GM13976 (cell line): ENCODE results near the gene EFNB2.

Experiments used
- DNase-seq: peaks from one replicate; pipeline ENCODE4 v3.0.0; 2012; ENCODE audit warnings: low spot score
- in situ Hi-C: fragments of 300-500 bp; cut with MboI; formaldehyde crosslinking; loops from one replicate; pipeline ENCODE4 v1.12.0; 2022; ENCODE audit warnings: low sequenced_read_pairs, mixed read lengths, inconsistent platforms; ENCODE audit not compliant: unreplicated experiment
- TF ChIP-seq, protein P1 (sequence below): IDR thresholded peaks from 2 replicates; pipeline ENCODE4 v1.5.1; 2012; ENCODE audit warnings: borderline replicate concordance, mild to moderate bottlenecking; ENCODE audit not compliant: insufficient read depth; ENCODE audit errors: extremely low read depth, missing control alignments, control extremely low read depth

The EFNB2 gene

DNA sequence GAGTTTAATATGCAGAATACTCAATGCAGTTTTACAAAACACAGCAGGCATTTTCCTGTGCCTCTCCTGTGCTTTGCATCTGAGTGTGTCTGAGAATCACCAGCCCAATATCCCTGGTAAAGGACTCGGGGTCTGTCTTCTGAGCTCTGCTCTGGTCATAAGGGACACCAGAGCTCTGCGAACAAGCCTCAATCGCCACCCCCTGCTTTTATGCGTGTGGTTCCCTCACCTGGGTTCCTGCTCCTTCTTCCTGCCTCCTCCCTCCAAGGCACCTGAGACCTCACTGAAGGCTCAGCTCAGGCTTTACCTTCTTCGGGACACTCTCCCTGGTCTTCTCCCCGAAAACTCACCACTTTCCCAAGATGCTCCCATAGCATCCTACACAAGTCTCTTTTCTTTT lies 84.5 kb downstream of the EFNB2 start:
- TF ChIP-seq, protein P1, sequence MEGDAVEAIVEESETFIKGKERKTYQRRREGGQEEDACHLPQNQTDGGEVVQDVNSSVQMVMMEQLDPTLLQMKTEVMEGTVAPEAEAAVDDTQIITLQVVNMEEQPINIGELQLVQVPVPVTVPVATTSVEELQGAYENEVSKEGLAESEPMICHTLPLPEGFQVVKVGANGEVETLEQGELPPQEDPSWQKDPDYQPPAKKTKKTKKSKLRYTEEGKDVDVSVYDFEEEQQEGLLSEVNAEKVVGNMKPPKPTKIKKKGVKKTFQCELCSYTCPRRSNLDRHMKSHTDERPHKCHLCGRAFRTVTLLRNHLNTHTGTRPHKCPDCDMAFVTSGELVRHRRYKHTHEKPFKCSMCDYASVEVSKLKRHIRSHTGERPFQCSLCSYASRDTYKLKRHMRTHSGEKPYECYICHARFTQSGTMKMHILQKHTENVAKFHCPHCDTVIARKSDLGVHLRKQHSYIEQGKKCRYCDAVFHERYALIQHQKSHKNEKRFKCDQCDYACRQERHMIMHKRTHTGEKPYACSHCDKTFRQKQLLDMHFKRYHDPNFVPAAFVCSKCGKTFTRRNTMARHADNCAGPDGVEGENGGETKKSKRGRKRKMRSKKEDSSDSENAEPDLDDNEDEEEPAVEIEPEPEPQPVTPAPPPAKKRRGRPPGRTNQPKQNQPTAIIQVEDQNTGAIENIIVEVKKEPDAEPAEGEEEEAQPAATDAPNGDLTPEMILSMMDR = no peak
- in situ Hi-C loops = no loop called here
- no peak for DNase-seq

DNA sequence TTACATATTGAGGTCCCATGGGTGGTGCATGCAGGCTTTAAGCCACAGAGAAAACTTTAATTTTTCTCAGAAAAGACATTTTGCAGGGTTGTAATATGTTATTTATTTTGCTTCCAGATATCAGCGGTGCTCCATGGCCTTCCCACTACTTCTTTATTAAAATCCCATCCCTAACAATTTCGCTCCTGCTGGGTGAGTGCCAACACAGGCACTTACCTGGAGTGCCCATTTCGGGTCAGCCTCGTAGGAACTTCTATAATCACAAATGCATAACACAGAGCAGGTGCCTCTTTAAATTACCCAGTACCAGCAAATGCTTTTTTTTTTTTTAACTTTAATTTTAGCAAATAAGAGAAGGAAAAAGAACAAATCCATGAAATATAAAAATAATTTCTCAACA lies 86.4 kb downstream of the EFNB2 start:
- no peak for DNase-seq
- TF ChIP-seq, protein P1 = no peak
- in situ Hi-C loops = no loop called here

- DNase-seq = no peak
- in situ Hi-C loops = no loop called here
- TF ChIP-seq, protein P1 = no peak
These were observed 89.5 kb downstream of the EFNB2 start for GRCh38 chr13:106445996-106446395.

DNA sequence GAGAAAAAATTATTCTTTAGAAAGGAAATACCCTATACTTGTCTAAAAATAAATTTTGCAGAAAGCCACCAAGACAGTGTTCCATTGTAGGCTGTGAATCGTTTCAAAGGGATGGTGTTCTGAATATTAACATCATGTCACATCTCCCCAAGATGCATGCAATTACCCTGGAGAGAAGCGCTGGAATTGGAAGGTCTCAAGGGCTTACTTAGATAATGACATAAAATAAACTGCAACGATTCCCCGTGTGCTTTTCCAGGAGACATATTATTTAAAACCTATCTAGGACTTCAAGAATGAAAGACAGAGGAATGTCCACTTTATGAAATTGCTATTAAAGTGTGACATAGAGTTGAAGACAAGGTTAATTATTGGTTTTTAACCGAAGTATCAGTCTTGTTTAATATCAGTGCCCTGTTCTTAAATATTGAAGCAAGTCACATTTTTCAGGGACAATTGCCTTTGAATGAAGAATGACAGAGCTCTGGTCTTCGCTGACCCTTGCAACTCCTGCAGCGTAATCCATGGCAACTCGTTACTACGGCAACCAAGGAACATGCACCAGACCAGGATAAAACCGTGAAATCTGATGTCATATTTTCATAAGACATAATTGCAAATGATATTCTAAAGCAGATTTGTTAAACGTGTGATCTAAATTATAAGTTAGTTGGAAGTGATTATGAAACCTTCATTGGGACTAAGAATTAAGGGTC lies 91.7 kb downstream of the EFNB2 start:
- in situ Hi-C loops = no loop called here
- TF ChIP-seq, protein P1 = no peak
- DNase-seq = no peak

- in situ Hi-C loops = no loop called here
- DNase-seq = no peak
- TF ChIP-seq, protein P1 = no peak
These were observed 94.6 kb downstream of the EFNB2 start for GRCh38 chr13:106440866-106441265.
